Neural crest cell (in vitro differentiated cells): Measurements from ENCODE around the gene AP2M1. TPM values are rescaled to one million over a fixed set of nuclear protein-coding genes. Genes with fewer than 3 reads are reported as not detected.

ENCODE experiments used
- DNase-seq: peaks from one replicate; pipeline ENCODE4 v3.0.0; 2021; ENCODE audit warnings: low read depth, mixed read lengths, low spot score
- H3K27ac Mint-ChIP-seq: one replicate; pipeline ENCODE4 v1.8.0; 2021; ENCODE audit warnings: mild to moderate bottlenecking, mixed read lengths; ENCODE audit not compliant: unreplicated experiment
- H3K27me3 Mint-ChIP-seq: 2 replicates; pipeline ENCODE4 v1.8.0; 2021; ENCODE audit warnings: low read depth, mild to moderate bottlenecking, mixed read lengths
- H3K36me3 Mint-ChIP-seq: 2 replicates; pipeline ENCODE4 v1.8.0; 2021; ENCODE audit warnings: low read depth, mild to moderate bottlenecking, mixed read lengths
- H3K4me1 Mint-ChIP-seq: 2 replicates; pipeline ENCODE4 v1.8.0; 2021; ENCODE audit warnings: mixed read lengths
- H3K4me3 Mint-ChIP-seq: one replicate; pipeline ENCODE4 v1.8.0; 2021; ENCODE audit warnings: mild to moderate bottlenecking, mixed read lengths
- H3K9me3 Mint-ChIP-seq: 2 replicates; pipeline ENCODE4 v1.8.0; 2021; ENCODE audit warnings: mixed read lengths
- CTCF ChIP-seq: fragments of 200-600 bp; sonication (generic); conservative IDR thresholded peaks from 2 replicates; pipeline ENCODE4 v1.5.0; 2021; ENCODE audit warnings: antibody characterized with exemption, mild to moderate bottlenecking
- total RNA-seq: library from RNA; stranded (reverse); gene quantifications from 2 replicates; pipeline ENCODE4 v1.2.1, GENCODE V29; 2021

AP2M1 gene
- total RNA-seq, 1 donor from 2014 or later = 289 TPM

- DNase-seq = no peak
- no peak for TF ChIP-seq CTCF
- Mint-ChIP-seq H3K36me3 (peaks cover 8% of the 10 kb centered on the region), H3K27me3 (no peaks in the 10 kb centered on the region), H3K4me1 (peaks cover 34% of the 10 kb centered on the region), H3K9me3 (no peaks in the 10 kb centered on the region), H3K4me3 (peak overlapping the region; percentile 65), H3K27ac (no peak overlapping the region)
Measured at GRCh38 chr3:184177767-184178306, 3.2 kb downstream of the AP2M1 start.

- Mint-ChIP-seq H3K9me3 (no peaks in the 10 kb centered on the region), H3K27ac (no peak overlapping the region), H3K27me3 (no peaks in the 10 kb centered on the region), H3K4me3 (peak overlapping the region; percentile 66), H3K36me3 (peaks cover 8% of the 10 kb centered on the region), H3K4me1 (peaks cover 34% of the 10 kb centered on the region)
- TF ChIP-seq CTCF = no peak
- no peak for DNase-seq
Measured at GRCh38 chr3:184178521-184179138, 4.0 kb downstream of the AP2M1 start.

- H3K36me3 Mint-ChIP-seq = peaks cover 8% of the 10 kb centered on the region
- no peaks in the 10 kb centered on the region for H3K9me3 Mint-ChIP-seq
- peaks cover 32% of the 10 kb centered on the region for H3K4me1 Mint-ChIP-seq
- no peak for DNase-seq
- H3K27ac Mint-ChIP-seq = no peak overlapping the region
- peak overlapping the region; percentile 56 for H3K4me3 Mint-ChIP-seq
- no peak for TF ChIP-seq CTCF
- H3K27me3 Mint-ChIP-seq = no peaks in the 10 kb centered on the region
Measured at GRCh38 chr3:184180165-184180564, 5.5 kb downstream of the AP2M1 start.

- H3K9me3 Mint-ChIP-seq = no peaks in the 10 kb centered on the region
Measured at GRCh38 chr3:184181596-184181995, 6.9 kb downstream of the AP2M1 start.

GRCh38 chr3:184183679-184184078 lies 9.0 kb downstream of the AP2M1 start:
- Mint-ChIP-seq H3K27ac (peak overlapping the region; percentile 2), H3K4me3 (peak overlapping the region; percentile 96), H3K27me3 (no peaks in the 10 kb centered on the region), H3K36me3 (peaks cover 8% of the 10 kb centered on the region), H3K9me3 (no peaks in the 10 kb centered on the region), H3K4me1 (peaks cover 30% of the 10 kb centered on the region)
- TF ChIP-seq CTCF = no peak
- no peak for DNase-seq

More at GRCh38 chr3:184181596-184181995, 6.9 kb downstream of the AP2M1 start:
- no peak for DNase-seq
- TF ChIP-seq CTCF = no peak
- H3K4me1 Mint-ChIP-seq = peaks cover 29% of the 10 kb centered on the region
- H3K27ac Mint-ChIP-seq = no peak overlapping the region
- peaks cover 8% of the 10 kb centered on the region for H3K36me3 Mint-ChIP-seq
- peak overlapping the region; percentile 27 for H3K4me3 Mint-ChIP-seq
- H3K27me3 Mint-ChIP-seq = no peaks in the 10 kb centered on the region
